Measurements from ENCODE around the gene RBM33. TPM values are rescaled to one million over a fixed set of nuclear protein-coding genes. Genes with fewer than 3 reads are reported as not detected.
A peak's percentile ranks its signal among the peaks of the same experiment; 100 is the strongest.

The RBM33 gene
- total RNA-seq, 1 donor from 2014 or later, result 50.5 TPM

- Histone ChIP-seq H3K9ac (ENCODE audit: low read length) (no peak overlapping the region), H2AFZ (ENCODE audit: low read depth, low read length) (no peak overlapping the region), H4K20me1 (ENCODE audit: insufficient read depth, low read length) (peaks cover 82% of the 10 kb centered on the region), H3K4me2 (ENCODE audit: low read length) (no peak overlapping the region), H3K27ac (ENCODE audit: low read depth, low read length) (no peak overlapping the region), H3K27me3 (ENCODE audit: insufficient read depth, low read length) (no peaks in the 10 kb centered on the region), H3K9me3 (ENCODE audit: insufficient read depth, low read depth, low read length) (no peaks in the 10 kb centered on the region), H3K4me3 (ENCODE audit: insufficient read depth, low read depth, low read length) (no peak overlapping the region), H3K36me3 (ENCODE audit: insufficient read depth, low read length) (peaks cover 8% of the 10 kb centered on the region), H3K4me1 (ENCODE audit: insufficient read depth, low read length) (peaks cover 3% of the 10 kb centered on the region), H3K79me2 (ENCODE audit: insufficient read depth, low read length) (peaks cover 31% of the 10 kb centered on the region)
- TF ChIP-seq CTCF (IDR thresholded peaks at IDR 0.05; ENCODE audit: insufficient read depth, low read depth, low read length), result no peak
- TF ChIP-seq EZH2 (IDR thresholded peaks at IDR 0.05; ENCODE audit: insufficient read depth, low read length), result no peak
- no peak overlapping the region for H3K4me3 Mint-ChIP-seq (ENCODE audit: unreplicated experiment)
- no peak overlapping the region for H3K27ac Mint-ChIP-seq (ENCODE audit: unreplicated experiment)
- H3K27me3 Mint-ChIP-seq (ENCODE audit: low read depth, unreplicated experiment), result no peaks in the 10 kb centered on the region
- no peak for FAIRE-seq
- no peaks in the 10 kb centered on the region for H3K9me3 Mint-ChIP-seq (ENCODE audit: unreplicated experiment)
- DNase-seq (ENCODE audit: low read depth), result no peak
- peaks cover 5% of the 10 kb centered on the region for H3K36me3 Mint-ChIP-seq (ENCODE audit: low read depth, unreplicated experiment)
- peaks cover 29% of the 10 kb centered on the region for H3K4me1 Mint-ChIP-seq (ENCODE audit: low read depth, unreplicated experiment)
Measured at GRCh38 chr7:155728116-155728515, 83.7 kb downstream of the RBM33 start.

GRCh38 chr7:155729847-155730246, 85.4 kb downstream of the RBM33 start:
- H3K9me3 Mint-ChIP-seq (ENCODE audit: unreplicated experiment), result no peaks in the 10 kb centered on the region
- H3K27me3 Mint-ChIP-seq (ENCODE audit: low read depth, unreplicated experiment), result no peaks in the 10 kb centered on the region
- Histone ChIP-seq H3K4me1 (ENCODE audit: insufficient read depth, low read length) (peaks cover 3% of the 10 kb centered on the region), H3K27me3 (ENCODE audit: insufficient read depth, low read length) (no peaks in the 10 kb centered on the region), H3K27ac (ENCODE audit: low read depth, low read length) (no peak overlapping the region), H3K4me3 (ENCODE audit: insufficient read depth, low read depth, low read length) (no peak overlapping the region), H4K20me1 (ENCODE audit: insufficient read depth, low read length) (peaks cover 84% of the 10 kb centered on the region), H3K36me3 (ENCODE audit: insufficient read depth, low read length) (peaks cover 2% of the 10 kb centered on the region), H2AFZ (ENCODE audit: low read depth, low read length) (no peak overlapping the region), H3K4me2 (ENCODE audit: low read length) (peak overlapping the region; percentile 21), H3K9me3 (ENCODE audit: insufficient read depth, low read depth, low read length) (no peaks in the 10 kb centered on the region), H3K9ac (ENCODE audit: low read length) (no peak overlapping the region), H3K79me2 (ENCODE audit: insufficient read depth, low read length) (peaks cover 24% of the 10 kb centered on the region)
- peaks cover 35% of the 10 kb centered on the region for H3K4me1 Mint-ChIP-seq (ENCODE audit: low read depth, unreplicated experiment)
- FAIRE-seq, result no peak
- TF ChIP-seq EZH2 (IDR thresholded peaks at IDR 0.05; ENCODE audit: insufficient read depth, low read length), result no peak
- TF ChIP-seq CTCF (IDR thresholded peaks at IDR 0.05; ENCODE audit: insufficient read depth, low read depth, low read length), result no peak
- peak; percentile 63 for DNase-seq (ENCODE audit: low read depth)
- no peak overlapping the region for H3K4me3 Mint-ChIP-seq (ENCODE audit: unreplicated experiment)
- peak overlapping the region; percentile 22 for H3K27ac Mint-ChIP-seq (ENCODE audit: unreplicated experiment)
- H3K36me3 Mint-ChIP-seq (ENCODE audit: low read depth, unreplicated experiment), result peaks cover 6% of the 10 kb centered on the region

GRCh38 chr7:155731380-155731779, 86.9 kb downstream of the RBM33 start:
- peaks cover 6% of the 10 kb centered on the region for H3K36me3 Mint-ChIP-seq (ENCODE audit: low read depth, unreplicated experiment)
- Histone ChIP-seq H3K36me3 (ENCODE audit: insufficient read depth, low read length) (peaks cover 2% of the 10 kb centered on the region), H3K4me1 (ENCODE audit: insufficient read depth, low read length) (peaks cover 3% of the 10 kb centered on the region), H3K79me2 (ENCODE audit: insufficient read depth, low read length) (peaks cover 26% of the 10 kb centered on the region), H4K20me1 (ENCODE audit: insufficient read depth, low read length) (peaks cover 84% of the 10 kb centered on the region), H3K27ac (ENCODE audit: low read depth, low read length) (no peak overlapping the region), H3K27me3 (ENCODE audit: insufficient read depth, low read length) (no peaks in the 10 kb centered on the region), H3K4me2 (ENCODE audit: low read length) (no peak overlapping the region), H3K9me3 (ENCODE audit: insufficient read depth, low read depth, low read length) (no peaks in the 10 kb centered on the region), H2AFZ (ENCODE audit: low read depth, low read length) (no peak overlapping the region), H3K4me3 (ENCODE audit: insufficient read depth, low read depth, low read length) (no peak overlapping the region), H3K9ac (ENCODE audit: low read length) (no peak overlapping the region)
- H3K27ac Mint-ChIP-seq (ENCODE audit: unreplicated experiment), result peak overlapping the region; percentile 94
- TF ChIP-seq EZH2 (IDR thresholded peaks at IDR 0.05; ENCODE audit: insufficient read depth, low read length) (no peak), CTCF (IDR thresholded peaks at IDR 0.05; ENCODE audit: insufficient read depth, low read depth, low read length) (no peak)
- no peaks in the 10 kb centered on the region for H3K9me3 Mint-ChIP-seq (ENCODE audit: unreplicated experiment)
- peak overlapping the region; percentile 40 for H3K4me3 Mint-ChIP-seq (ENCODE audit: unreplicated experiment)
- no peak for FAIRE-seq
- DNase-seq (ENCODE audit: low read depth), result peak; percentile 10
- H3K27me3 Mint-ChIP-seq (ENCODE audit: low read depth, unreplicated experiment), result no peaks in the 10 kb centered on the region
- H3K4me1 Mint-ChIP-seq (ENCODE audit: low read depth, unreplicated experiment), result peaks cover 35% of the 10 kb centered on the region
